ENCODE data around the gene SCAMP3. TPM values are rescaled to one million over a fixed set of nuclear protein-coding genes. Genes with fewer than 3 reads are reported as not detected.

Gene SCAMP3
- polyA plus RNA-seq, 1 donor (not counting 4 experiments of a cell fraction or from before 2014, with no cell fraction given), result 72.1 TPM

- H3K27me3 ChIP-seq (ENCODE audit: control insufficient read depth, extremely low read depth, insufficient read depth, low read length), result no peaks in the 10 kb centered on the region
- H3K36me3 ChIP-seq (ENCODE audit: control insufficient read depth in 2 of 2, extremely low read depth in 1 of 2, insufficient read depth in 2 of 2, low read length in 2 of 2), result peaks cover 8 to 15% of the 10 kb centered on the region in 2 experiments
- H3K4me2 ChIP-seq (ENCODE audit: control insufficient read depth, extremely low read depth, insufficient read depth, low read depth, low read length), result peak within 1 kb of the TSS; percentile 96
- dilution Hi-C loops (cut with MboI; ENCODE audit: extremely low pct_ligation_motif_present, low sequenced_read_pairs), result no loop called here
- peak within 1 kb of the TSS; percentile 94 for H3K9ac ChIP-seq (ENCODE audit: control insufficient read depth, extremely low read depth, insufficient read depth, low read length)
- peaks cover 46% of the 10 kb centered on the region for H3K79me2 ChIP-seq (ENCODE audit: control insufficient read depth, insufficient read depth, low read length)
- peaks cover 34% of the 10 kb centered on the region for H3K4me1 ChIP-seq (ENCODE audit: control insufficient read depth, extremely low read depth, insufficient read depth, low read length)
- H3K9me1 ChIP-seq (ENCODE audit: control insufficient read depth, extremely low read depth, insufficient read depth, low read length), result no peaks in the 10 kb centered on the region
- H4K20me1 ChIP-seq (ENCODE audit: control insufficient read depth, extremely low read depth, insufficient read depth, low read length), result peaks cover 9% of the 10 kb centered on the region
- H3K4me3 ChIP-seq (ENCODE audit: control insufficient read depth in 2 of 3, extremely low read depth in 1 of 3, insufficient read depth in 2 of 3, low read depth in 1 of 3, low read length in 3 of 3), result peak within 1 kb of the TSS; percentile 89 to 96 (median 92)
- no peaks in the 10 kb centered on the region for H3K9me3 ChIP-seq (ENCODE audit: control insufficient read depth, low read depth, low read length)
- peak within 1 kb of the TSS; percentile 92 for H3K27ac ChIP-seq (ENCODE audit: control insufficient read depth, insufficient read depth, low read length)
- peak; percentile 81 for FAIRE-seq
- TF ChIP-seq EZH2 (IDR thresholded peaks at IDR 0.05; ENCODE audit: low read length) (no peak), CTCF (optimal IDR thresholded peaks at IDR 0.05 in 1 of 3, IDR thresholded peaks at IDR 0.05 in 1 of 3, conservative IDR thresholded peaks at IDR 0.05 in 1 of 3; ENCODE audit: extremely low read depth in 1 of 3, insufficient read depth in 2 of 3, low read length in 3 of 3) (peak in 1 of 3 experiments; percentile 23)
- peak; percentile 94 for DNase-seq (ENCODE audit: low read depth, low spot score)
- peak within 1 kb of the TSS; percentile 78 for H2AFZ ChIP-seq (ENCODE audit: control insufficient read depth, low read length)
These were observed 46.6 kb upstream of the SCAMP3 start, which contains the start of gene FDPS for GRCh38 chr1:155308493-155309422. FDPS (plus strand) TSS chr1:155308866; CDS start chr1:155309790, 924 bp downstream.

- dilution Hi-C loops (cut with MboI; ENCODE audit: extremely low pct_ligation_motif_present, low sequenced_read_pairs), result no loop called here
- no peaks in the 10 kb centered on the region for H3K9me3 ChIP-seq (ENCODE audit: control insufficient read depth, low read depth, low read length)
- H3K4me2 ChIP-seq (ENCODE audit: control insufficient read depth, extremely low read depth, insufficient read depth, low read depth, low read length), result no peak overlapping the region
- no peaks in the 10 kb centered on the region for H3K9me1 ChIP-seq (ENCODE audit: control insufficient read depth, extremely low read depth, insufficient read depth, low read length)
- peaks cover 4 to 6% of the 10 kb centered on the region in 2 experiments for H3K36me3 ChIP-seq (ENCODE audit: control insufficient read depth in 2 of 2, extremely low read depth in 1 of 2, insufficient read depth in 2 of 2, low read length in 2 of 2)
- H3K27me3 ChIP-seq (ENCODE audit: control insufficient read depth, extremely low read depth, insufficient read depth, low read length), result no peaks in the 10 kb centered on the region
- no peak overlapping the region for H2AFZ ChIP-seq (ENCODE audit: control insufficient read depth, low read length)
- no peak overlapping the region for H3K9ac ChIP-seq (ENCODE audit: control insufficient read depth, extremely low read depth, insufficient read depth, low read length)
- DNase-seq (ENCODE audit: low read depth, low spot score) (no peak), FAIRE-seq (no peak)
- H3K79me2 ChIP-seq (ENCODE audit: control insufficient read depth, insufficient read depth, low read length), result peaks cover 35% of the 10 kb centered on the region
- TF ChIP-seq CTCF (optimal IDR thresholded peaks at IDR 0.05 in 1 of 3, IDR thresholded peaks at IDR 0.05 in 1 of 3, conservative IDR thresholded peaks at IDR 0.05 in 1 of 3; ENCODE audit: extremely low read depth in 1 of 3, insufficient read depth in 2 of 3, low read length in 3 of 3) (peak in 1 of 3 experiments; percentile 24), EZH2 (IDR thresholded peaks at IDR 0.05; ENCODE audit: low read length) (no peak)
- no peak overlapping the region for H3K4me3 ChIP-seq (ENCODE audit: control insufficient read depth in 2 of 3, extremely low read depth in 1 of 3, insufficient read depth in 2 of 3, low read depth in 1 of 3, low read length in 3 of 3)
- peaks cover 1% of the 10 kb centered on the region for H4K20me1 ChIP-seq (ENCODE audit: control insufficient read depth, extremely low read depth, insufficient read depth, low read length)
- H3K27ac ChIP-seq (ENCODE audit: control insufficient read depth, insufficient read depth, low read length), result no peak overlapping the region
- peaks cover 28% of the 10 kb centered on the region for H3K4me1 ChIP-seq (ENCODE audit: control insufficient read depth, extremely low read depth, insufficient read depth, low read length)
These were observed 45.1 kb upstream of the SCAMP3 start for GRCh38 chr1:155307247-155307740.

Measured in keratinocyte (primary cell).